Inferior parietal cortex (tissue), 1 donor: ENCODE data around the gene CERS5.

Experiments used
- DNase-seq: peaks from one replicate; pipeline ENCODE4 v3.0.0-alpha.2; 2016; ENCODE audit errors: extremely low spot score

CERS5 gene

GRCh38 chr12:50132505-50133135 is 34.5 kb downstream of the CERS5 start:
- peak; percentile 67 for DNase-seq

- no peak for DNase-seq
Observed at GRCh38 chr12:50129290-50129689, 37.9 kb downstream of the CERS5 start.

- DNase-seq, result no peak
Observed at GRCh38 chr12:50127546-50127945, 39.6 kb downstream of the CERS5 start.

DNA sequence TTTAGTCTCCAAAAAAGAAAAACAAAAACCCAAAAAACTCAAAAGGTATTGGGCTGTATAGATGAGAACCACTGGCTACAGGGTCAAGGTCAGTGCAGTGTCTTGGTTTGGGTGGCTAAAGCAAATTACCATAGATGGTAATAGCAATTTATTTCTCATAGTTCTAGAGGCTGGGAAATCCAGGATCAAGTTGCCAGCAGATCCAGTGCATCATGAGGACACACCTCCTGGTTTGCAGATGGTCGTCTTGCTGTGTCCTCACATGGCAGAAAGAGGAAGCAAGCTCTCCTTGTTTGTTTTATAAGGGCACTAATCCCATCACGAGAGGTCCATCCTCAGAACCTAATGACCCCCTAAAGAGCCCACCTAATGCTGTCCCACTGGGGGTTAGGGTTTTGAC is 44.0 kb downstream of the CERS5 start:
- DNase-seq, result no peak

- DNase-seq, result no peak
Observed at GRCh38 chr12:50121641-50122040, 45.5 kb downstream of the CERS5 start.

GRCh38 chr12:50120953-50121352 is 46.2 kb downstream of the CERS5 start:
- no peak for DNase-seq

DNA sequence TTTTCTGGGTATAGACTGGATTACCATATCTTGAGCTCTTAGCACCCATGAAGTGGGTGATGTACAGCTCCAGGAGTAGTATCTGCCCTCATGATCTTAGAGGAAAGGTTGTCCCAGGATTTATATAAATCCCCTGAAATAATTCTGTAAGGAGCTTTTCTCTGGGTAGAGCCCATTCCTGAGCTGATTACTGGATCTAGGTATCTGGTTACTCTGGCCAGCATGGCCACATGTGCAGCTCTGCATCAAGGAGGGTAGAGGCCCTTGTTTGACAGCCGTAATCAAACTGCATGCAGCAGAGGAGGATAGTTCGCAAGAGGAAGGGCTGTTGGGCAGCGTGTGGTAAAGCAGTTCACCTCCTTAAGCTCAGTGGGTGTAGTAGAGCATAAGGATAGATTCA is 46.6 kb downstream of the CERS5 start:
- no peak for DNase-seq

- no peak for DNase-seq
Observed at GRCh38 chr12:50119387-50119786, 47.8 kb downstream of the CERS5 start.

- DNase-seq, result no peak
Observed at GRCh38 chr12:50117057-50117622, 50.0 kb downstream of the CERS5 start.

- no peak for DNase-seq
Observed at GRCh38 chr12:50112456-50113218, 54.5 kb downstream of the CERS5 start.

GRCh38 chr12:50111693-50112455 is 55.3 kb downstream of the CERS5 start, which contains the start of gene COX14:
TSS of gene COX14 (plus strand) at chr12:50112236. CDS start at chr12:50120044, 7,808 bp downstream.
- peak; percentile 100 for DNase-seq

DNA sequence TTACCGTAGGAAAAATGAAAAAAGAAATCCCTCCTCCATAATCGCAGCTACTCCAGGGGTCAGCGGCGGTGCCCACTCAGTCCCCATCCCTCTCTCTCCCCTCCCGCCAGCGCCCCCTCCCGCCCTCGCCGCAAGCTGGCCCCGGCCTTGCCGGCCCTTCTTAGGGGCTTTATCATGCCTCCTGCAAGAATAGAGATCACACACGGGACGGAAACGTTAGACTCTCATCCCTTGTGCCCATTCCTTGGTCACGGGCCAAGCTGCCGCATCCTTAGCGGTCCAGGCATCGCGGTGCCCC is 55.8 kb downstream of the CERS5 start:
- DNase-seq, result no peak

DNA sequence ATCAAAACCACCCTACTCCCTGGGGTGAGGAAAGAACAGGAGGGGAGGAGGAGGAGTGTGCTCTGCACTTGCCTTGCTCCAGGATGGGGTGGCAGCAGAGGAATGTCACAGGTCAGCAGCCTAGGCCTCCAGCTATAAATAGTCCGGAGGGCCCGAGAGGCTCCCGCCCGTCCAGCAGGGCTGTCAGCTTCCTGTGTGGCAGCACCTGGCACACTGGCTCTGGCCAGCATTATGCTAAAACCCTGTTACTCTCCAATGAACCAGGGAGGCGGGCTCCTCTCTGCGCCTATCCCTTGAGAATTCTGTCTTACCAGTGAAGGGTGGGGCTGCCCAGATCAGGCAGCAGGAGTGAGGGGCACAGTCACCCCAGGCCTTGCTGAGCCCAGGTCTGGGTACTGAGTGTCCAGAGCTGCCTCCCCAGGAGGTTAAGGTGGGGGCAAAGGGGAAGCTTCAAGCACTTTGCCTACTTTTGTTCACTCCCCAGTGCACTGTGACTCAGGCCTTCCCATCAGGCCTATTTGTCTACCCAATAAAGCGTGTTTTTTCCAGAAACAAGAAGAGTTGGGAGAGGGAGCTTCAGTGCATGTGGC is 56.3 kb downstream of the CERS5 start:
- DNase-seq, result no peak

DNA sequence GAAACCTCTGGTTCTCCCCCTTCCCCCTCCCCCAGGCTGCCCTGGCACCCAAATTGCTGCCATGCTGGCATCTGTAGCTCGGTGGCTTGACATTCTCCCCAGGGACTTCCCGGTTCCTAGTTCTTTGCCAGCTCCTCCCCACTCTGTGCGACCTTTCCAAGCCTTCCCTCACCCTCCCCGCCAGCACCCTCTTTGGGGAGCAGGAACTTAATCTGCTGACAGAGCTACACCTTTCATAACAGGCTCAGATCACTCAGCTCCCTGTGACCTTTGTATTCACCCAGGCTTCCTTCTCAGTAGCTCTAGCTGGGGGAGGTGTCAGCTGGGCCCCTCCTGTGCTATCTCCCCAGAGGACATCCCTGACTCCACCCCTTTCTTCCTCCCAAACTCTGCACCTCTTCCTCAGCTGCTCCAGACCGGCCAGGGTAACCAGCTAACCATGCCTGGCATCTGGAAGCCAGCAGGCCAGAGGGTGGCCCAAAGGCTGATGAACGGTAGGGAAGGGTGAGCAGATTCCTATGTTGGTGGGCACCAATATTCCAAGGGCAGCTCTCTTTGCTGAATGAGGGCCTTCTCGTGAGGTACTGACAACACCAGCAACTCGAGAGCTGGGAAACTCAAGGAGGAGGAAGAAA is 56.9 kb downstream of the CERS5 start:
- no peak for DNase-seq

DNA sequence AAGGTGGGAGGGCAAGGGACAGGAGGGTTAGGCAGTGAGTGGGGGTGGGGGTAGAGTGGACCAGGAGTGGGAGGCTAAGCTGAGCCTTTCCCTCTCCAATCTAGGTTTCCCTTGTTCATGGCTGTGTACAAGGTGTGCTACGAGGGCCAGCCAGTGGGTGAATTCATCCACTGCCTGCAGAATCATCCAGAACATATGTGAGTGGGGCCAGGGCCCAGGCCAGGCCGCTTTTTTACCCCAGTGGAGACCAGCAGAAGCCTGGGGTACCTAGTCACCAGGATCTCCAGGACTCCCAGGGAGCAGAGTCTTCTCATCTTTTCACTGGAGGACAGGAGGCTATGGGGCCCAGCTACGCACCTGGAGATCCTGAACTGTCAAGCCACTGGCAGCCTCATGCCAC is 57.9 kb downstream of the CERS5 start:
- no peak for DNase-seq

DNA sequence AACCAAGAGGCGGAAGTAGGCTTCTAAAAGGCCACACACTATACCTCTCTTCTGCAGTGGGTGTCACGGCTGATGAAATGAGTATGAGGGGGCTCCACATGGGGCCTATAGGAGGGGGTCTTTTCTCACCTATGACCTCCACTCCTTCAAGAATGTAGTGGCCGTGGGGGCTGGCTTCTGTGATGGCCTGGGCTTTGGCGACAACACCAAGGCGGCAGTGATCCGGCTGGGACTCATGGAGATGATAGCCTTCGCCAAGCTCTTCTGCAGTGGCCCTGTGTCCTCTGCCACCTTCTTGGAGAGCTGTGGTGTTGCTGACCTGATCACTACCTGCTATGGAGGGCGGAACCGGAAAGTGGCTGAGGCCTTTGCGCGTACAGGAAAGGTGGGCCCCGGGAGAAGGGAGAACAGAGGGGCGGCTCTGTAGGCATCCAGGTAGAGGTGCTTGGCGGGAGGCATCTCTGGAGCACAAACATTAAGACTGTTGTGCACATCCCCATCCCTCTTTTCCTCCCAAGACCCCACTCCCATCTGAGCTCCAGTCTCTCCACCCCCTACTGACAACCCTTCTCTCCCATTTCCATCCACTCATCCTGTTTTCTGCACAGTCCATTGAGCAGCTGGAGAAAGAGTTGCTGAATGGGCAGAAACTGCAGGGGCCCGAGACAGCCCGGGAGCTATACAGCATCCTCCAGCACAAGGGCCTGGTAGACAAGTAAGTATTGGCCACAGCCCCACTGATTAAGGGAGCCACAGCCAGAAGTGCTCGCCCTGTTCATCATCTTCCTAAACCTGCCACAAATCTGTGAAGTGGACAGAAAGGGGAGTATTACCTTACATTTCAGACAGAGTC is 59.5 kb downstream of the CERS5 start:
- DNase-seq, result no peak

DNA sequence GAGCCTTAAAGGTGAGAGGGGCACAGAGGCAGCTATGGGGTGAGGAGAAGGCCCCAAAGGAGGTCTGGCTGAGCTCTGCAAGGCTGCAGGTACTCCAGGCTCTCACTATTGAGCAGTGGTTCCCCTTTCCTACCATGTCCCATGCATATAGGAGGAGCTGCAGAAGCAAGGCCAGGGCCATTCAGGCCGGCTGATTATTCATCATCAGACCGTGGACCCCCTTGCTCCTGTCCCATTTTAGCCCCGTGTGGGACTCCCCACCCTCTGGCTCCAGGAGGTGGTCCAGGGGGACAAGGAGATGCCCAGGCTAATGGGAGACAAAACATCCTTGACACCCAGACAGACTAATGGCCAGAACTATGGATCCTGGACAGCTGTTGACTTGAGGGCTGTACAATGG is 60.3 kb downstream of the CERS5 start:
- DNase-seq, result no peak

- DNase-seq, result no peak
Observed at GRCh38 chr12:50105913-50106450, 61.2 kb downstream of the CERS5 start.

GRCh38 chr12:50104417-50105366 is 62.5 kb downstream of the CERS5 start:
- DNase-seq, result no peak
